HG03064 (cell line): ENCODE results near the gene BRCA2.

Experiments
- ATAC-seq: cut with Tn5 transposase; IDR thresholded peaks from one replicate; pipeline ENCODE4 v1.9.1; 2021; ENCODE audit warnings: low read depth; ENCODE audit not compliant: unreplicated experiment

Gene BRCA2

GRCh38 chr13:32427852-32428580, 112.7 kb downstream of the BRCA2 start, which contains the start of gene N4BP2L1:
N4BP2L1 (minus strand) TSS chr13:32428130; CDS start chr13:32428082, 48 bp downstream.
- ATAC-seq: peak; percentile 57

GRCh38 chr13:32428581-32429432, 113.5 kb downstream of the BRCA2 start:
- no peak for ATAC-seq

GRCh38 chr13:32429433-32429909, 114.2 kb downstream of the BRCA2 start:
- no peak for ATAC-seq

- ATAC-seq: no peak
These were observed 114.9 kb downstream of the BRCA2 start for GRCh38 chr13:32430018-32430747.

- no peak for ATAC-seq
These were observed 116.1 kb downstream of the BRCA2 start for GRCh38 chr13:32431361-32431760.

- ATAC-seq: no peak
These were observed 117.5 kb downstream of the BRCA2 start for GRCh38 chr13:32432856-32433255.

GRCh38 chr13:32438871-32439270, 123.6 kb downstream of the BRCA2 start:
- ATAC-seq: no peak

- no peak for ATAC-seq
These were observed 127.8 kb downstream of the BRCA2 start for GRCh38 chr13:32443111-32443510.

GRCh38 chr13:32445461-32445860, 130.2 kb downstream of the BRCA2 start:
- ATAC-seq: no peak

GRCh38 chr13:32446220-32446619, 130.9 kb downstream of the BRCA2 start:
- ATAC-seq: no peak

GRCh38 chr13:32446773-32447465, 131.6 kb downstream of the BRCA2 start:
- no peak for ATAC-seq

GRCh38 chr13:32447894-32448623, 132.8 kb downstream of the BRCA2 start:
- ATAC-seq: no peak

GRCh38 chr13:32448972-32449371, 133.7 kb downstream of the BRCA2 start:
- ATAC-seq: no peak
